CD8-positive, alpha-beta memory T cell (primary cell): ENCODE measurements around the gene ARMC7. TPM values are rescaled to one million over a fixed set of nuclear protein-coding genes. Genes with fewer than 3 reads are reported as not detected.
A peak's percentile ranks its signal among the peaks of the same experiment; 100 is the strongest.
"Not testable (repeated sequence)": the region's sequence is repeated elsewhere in the genome, so short reads cannot be mapped to it uniquely, and the experiment has no call there.

Source experiments
- CTCF ChIA-PET: fragments of 350-600 bp; sonication (Branson Sonifier 250); formaldehyde crosslinking; loops from one replicate; lab custom pipeline; 2021; ENCODE audit warnings: antibody characterized with exemption; lab: Charles Lee
- POLR2A ChIA-PET: fragments of 350-600 bp; sonication (Branson Sonifier 250); formaldehyde crosslinking; loops from one replicate; lab custom pipeline; 2021; ENCODE audit warnings: antibody characterized with exemption; lab: Charles Lee
- DNase-seq, 5 donors: peaks; one replicate each; pipeline versions ENCODE4 v3.0.0 to v3.0.0-alpha.2; 2020 to 2022; ENCODE audit warnings: mixed read lengths in 1 of 5
- H3K27ac ChIP-seq: one replicate; pipeline ENCODE4 v1.7.0; 2013; ENCODE audit warnings: low read depth, mild to moderate bottlenecking, low read length, moderate library complexity
- H3K27me3 ChIP-seq: 2 replicates; pipeline ENCODE4 v1.7.0; 2013; ENCODE audit warnings: low read length, mild to moderate bottlenecking; ENCODE audit not compliant: insufficient read depth, poor library complexity, severe bottlenecking
- H3K36me3 ChIP-seq: 2 replicates; pipeline ENCODE4 v1.7.0; 2013; ENCODE audit warnings: mild to moderate bottlenecking, low read length, moderate library complexity; ENCODE audit not compliant: insufficient read depth
- H3K4me1 ChIP-seq: 2 replicates; pipeline ENCODE4 v1.7.0; 2013; ENCODE audit warnings: mild to moderate bottlenecking, low read length, moderate library complexity; ENCODE audit not compliant: insufficient read depth
- H3K4me3 ChIP-seq: 2 replicates; pipeline ENCODE4 v1.7.0; 2013; ENCODE audit warnings: mild to moderate bottlenecking, low read length
- H3K9me3 ChIP-seq: 2 replicates; pipeline ENCODE4 v1.7.0; 2013; ENCODE audit warnings: mild to moderate bottlenecking, low read length
- H3K27ac Mint-ChIP-seq, 8 donors: one replicate each; pipeline ENCODE4 v1.8.0; 2020 to 2021; ENCODE audit warnings: mixed read lengths in 8 of 8, mild to moderate bottlenecking in 6 of 8, inconsistent platforms in 3 of 8, moderate library complexity in 3 of 8
- H3K27me3 Mint-ChIP-seq, 2 donors: one replicate each; pipeline ENCODE4 v1.8.0; 2020 to 2021; ENCODE audit warnings: mixed read lengths in 2 of 2, mild to moderate bottlenecking in 1 of 2, moderate library complexity in 1 of 2
- H3K36me3 Mint-ChIP-seq, 3 donors: one replicate each; pipeline ENCODE4 v1.8.0; 2020 to 2021; ENCODE audit warnings: mixed read lengths in 3 of 3, inconsistent platforms in 1 of 3, mild to moderate bottlenecking in 1 of 3
- H3K4me1 Mint-ChIP-seq, 3 donors: one replicate each; pipeline ENCODE4 v1.8.0; 2020 to 2021; ENCODE audit warnings: mixed read lengths in 3 of 3, inconsistent platforms in 1 of 3, mild to moderate bottlenecking in 1 of 3
- H3K4me3 Mint-ChIP-seq, 7 donors: one replicate each; pipeline ENCODE4 v1.8.0; 2020 to 2021; ENCODE audit warnings: mixed read lengths in 7 of 7, mild to moderate bottlenecking in 6 of 7, moderate library complexity in 4 of 7, inconsistent platforms in 2 of 7
- H3K9me3 Mint-ChIP-seq, 5 donors: one replicate each; pipeline ENCODE4 v1.8.0; 2020 to 2022; ENCODE audit warnings: mixed read lengths in 5 of 5, mild to moderate bottlenecking in 3 of 5, moderate library complexity in 2 of 5, inconsistent platforms in 1 of 5
- polyA plus RNA-seq: library from polyadenylated mRNA; unstranded; fragments of 300-500 nt; fragmentation: Illumina TruSeq; gene quantifications from one replicate; pipeline ENCODE4 v1.2.3, GENCODE V29; 2021
- total RNA-seq, 2 experiments: library from RNA; stranded (reverse); gene quantifications; one replicate each; pipeline ENCODE4 v1.2.3, GENCODE V29; 2021

Gene ARMC7
- total and polyA plus RNA-seq, 3 experiments from 2014 or later, result 4.0 to 15.9 (median 15.2) TPM

- Mint-ChIP-seq H3K4me1 (peaks cover 7 to 15% (median 11%) of the 10 kb centered on the region in 3 donors), H3K27ac (peak overlapping the region; percentile 56 to 93 (median 84)), H3K36me3 (peaks cover 0 to 28% (median 3%) of the 10 kb centered on the region in 3 donors), H3K4me3 (peak overlapping the region; percentile 84 to 92 (median 89))
- CTCF ChIA-PET, result interaction anchor here (0.6 to 12.6 kb wide), 10 partner anchors 9 to 171 kb away, joined by 3 to 151 read pairs (median 5); partner anchors contain the start of gene ARMC7
- H3K4me1 ChIP-seq, H3K27me3 Mint-ChIP-seq, H3K9me3 Mint-ChIP-seq, H3K36me3 ChIP-seq, H3K9me3 ChIP-seq, H3K27me3 ChIP-seq, DNase-seq: not testable (repeated sequence)
- H3K27ac ChIP-seq, result peak overlapping the region; percentile 67
- peak overlapping the region; percentile 52 for H3K4me3 ChIP-seq
- POLR2A ChIA-PET, result interaction anchor here (0.6 to 3.1 kb wide), 11 partner anchors 8 to 383 kb away, joined by 3 to 12 read pairs (median 4); partner anchors contain the start of genes ARMC7 and MIF4GD
Observed at GRCh38 chr17:75132018-75133000, 22.5 kb downstream of the ARMC7 start.

DNA sequence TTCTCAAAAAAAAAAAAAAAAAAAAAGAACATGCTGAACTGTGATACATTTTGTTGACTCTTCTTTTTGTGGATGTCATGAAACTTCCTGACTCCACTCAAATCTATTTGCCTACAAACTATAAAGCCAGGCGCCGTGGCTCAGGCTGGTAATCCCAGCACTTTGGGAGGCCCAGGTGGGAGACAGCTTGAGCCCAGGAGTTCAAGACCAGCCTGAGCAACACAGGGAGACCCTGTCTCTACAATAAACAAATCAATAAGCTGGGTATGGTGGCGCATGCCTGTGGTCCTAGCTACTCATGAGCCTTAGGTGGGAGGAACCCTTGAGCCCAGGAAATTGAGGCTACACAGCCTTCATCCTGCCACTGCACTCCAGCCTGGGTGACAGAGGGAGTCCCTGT lies 23.2 kb downstream of the ARMC7 start:
- Histone ChIP-seq H3K27me3 (no peaks in the 10 kb centered on the region), H3K9me3 (no peaks in the 10 kb centered on the region), H3K4me1 (peaks cover 10% of the 10 kb centered on the region), H3K27ac (no peak overlapping the region), H3K36me3 (peaks cover 8% of the 10 kb centered on the region), H3K4me3 (no peak overlapping the region)
- H3K36me3 Mint-ChIP-seq, result peaks cover 0 to 28% (median 3%) of the 10 kb centered on the region in 3 donors
- peaks cover 0 to under 1% of the 10 kb centered on the region in 2 donors for H3K27me3 Mint-ChIP-seq
- H3K4me3 Mint-ChIP-seq, result peak overlapping the region in 5 of 7 donors; percentile 54 to 89 (median 88)
- peak overlapping the region in 1 of 8 donors; percentile 43 for H3K27ac Mint-ChIP-seq
- ChIA-PET POLR2A (interaction anchor here (0.7 to 3.1 kb wide), 5 partner anchors 9 to 60 kb away, joined by 3 to 12 read pairs (median 8); partner anchors contain the start of gene ARMC7), CTCF (interaction anchor here (0.6 to 12.6 kb wide), 4 partner anchors 10 to 172 kb away, joined by 3 to 151 read pairs (median 15); partner anchors contain the start of gene ARMC7)
- no peaks in the 10 kb centered on the region for H3K9me3 Mint-ChIP-seq
- no peak for DNase-seq
- H3K4me1 Mint-ChIP-seq, result peaks cover 7 to 15% (median 11%) of the 10 kb centered on the region in 3 donors

DNA sequence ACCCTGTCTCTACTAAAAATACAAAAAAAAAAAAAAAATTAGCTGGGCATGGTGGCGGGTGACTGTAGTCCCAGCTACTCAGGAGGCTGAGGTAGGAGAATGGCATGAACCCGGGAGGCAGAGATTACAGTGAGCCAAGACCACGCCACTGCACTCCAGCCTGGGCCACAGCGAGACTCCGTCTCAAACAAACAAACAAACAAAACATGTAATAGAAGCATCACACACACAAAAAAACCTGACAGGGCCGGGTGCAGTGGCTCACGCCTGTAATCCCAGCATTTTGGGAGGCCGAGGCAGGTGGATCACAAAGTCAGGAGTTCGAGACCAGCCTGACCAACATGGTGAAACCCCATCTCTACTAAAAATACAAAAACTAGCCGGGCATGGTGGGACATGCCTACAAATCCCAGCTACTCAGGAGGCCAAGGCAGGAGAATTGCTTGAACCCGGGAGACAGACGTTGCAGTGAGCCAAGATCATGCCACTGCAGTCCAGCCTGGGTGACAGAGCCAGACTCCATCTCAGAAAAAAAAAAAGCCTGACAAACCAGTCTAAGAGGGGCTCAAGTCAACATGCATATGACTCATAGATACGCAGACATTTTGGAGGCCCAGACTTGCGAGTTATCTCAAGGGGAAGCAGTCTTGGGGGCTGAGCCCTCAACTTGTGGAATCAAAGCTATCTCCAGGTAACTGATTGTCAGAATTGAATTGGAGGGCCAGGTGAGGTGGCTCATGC lies 24.0 kb downstream of the ARMC7 start:
- not testable (repeated sequence) for H3K4me3 ChIP-seq, H3K9me3 Mint-ChIP-seq, H3K27ac ChIP-seq, H3K27me3 ChIP-seq, H3K36me3 ChIP-seq, H3K4me1 ChIP-seq, H3K9me3 ChIP-seq, DNase-seq, H3K27me3 Mint-ChIP-seq
- ChIA-PET POLR2A (interaction anchor here (0.7 to 1.3 kb wide), 2 partner anchors 9 to 10 kb away, joined by 3 read pairs; no protein-coding TSS in a partner anchor), CTCF (interaction anchor here (1.6 to 4.0 kb wide), 2 partner anchors 19 to 38 kb away, joined by 6 to 19 read pairs; no protein-coding TSS in a partner anchor)
- peak overlapping the region in 3 of 7 donors; percentile 22 to 65 (median 60) for H3K4me3 Mint-ChIP-seq
- H3K27ac Mint-ChIP-seq, result peak overlapping the region in 1 of 8 donors; percentile 90
- peaks cover 7 to 15% (median 11%) of the 10 kb centered on the region in 3 donors for H3K4me1 Mint-ChIP-seq
- H3K36me3 Mint-ChIP-seq, result peaks cover 0 to 24% (median 3%) of the 10 kb centered on the region in 3 donors

GRCh38 chr17:75135452-75135851 lies 25.7 kb downstream of the ARMC7 start:
- Mint-ChIP-seq H3K4me3 (peak overlapping the region in 1 of 7 donors; percentile 53), H3K9me3 (no peaks in the 10 kb centered on the region), H3K27me3 (peaks cover 0 to 1% of the 10 kb centered on the region in 2 donors), H3K4me1 (peaks cover 8 to 12% (median 9%) of the 10 kb centered on the region in 3 donors), H3K36me3 (peaks cover 0 to 20% (median 1%) of the 10 kb centered on the region in 3 donors), H3K27ac (peak overlapping the region in 4 of 8 donors; percentile 19 to 81 (median 70))
- ChIA-PET CTCF (interaction anchor here (1.2 kb wide), 1 partner anchor 173 kb away, joined by 4 read pairs; no protein-coding TSS in a partner anchor), POLR2A (no interaction called here)
- Histone ChIP-seq H3K4me3 (no peak overlapping the region), H3K27me3 (no peaks in the 10 kb centered on the region), H3K36me3 (no peaks in the 10 kb centered on the region), H3K27ac (no peak overlapping the region), H3K4me1 (peaks cover 7% of the 10 kb centered on the region), H3K9me3 (no peaks in the 10 kb centered on the region)
- DNase-seq, result no peak

GRCh38 chr17:75135946-75136345 lies 26.2 kb downstream of the ARMC7 start:
- no peak overlapping the region for H3K27ac ChIP-seq
- H3K4me3 ChIP-seq, result no peak overlapping the region
- Mint-ChIP-seq H3K27me3 (peaks cover 0 to 1% of the 10 kb centered on the region in 2 donors), H3K27ac (peak overlapping the region in 3 of 8 donors; percentile 19 to 66 (median 61)), H3K4me1 (peaks cover 7 to 13% (median 9%) of the 10 kb centered on the region in 3 donors), H3K9me3 (no peaks in the 10 kb centered on the region), H3K4me3 (peak overlapping the region in 1 of 7 donors; percentile 55), H3K36me3 (peaks cover 0 to 18% (median 2%) of the 10 kb centered on the region in 3 donors)
- ChIA-PET CTCF (interaction anchor here (0.9 to 1.2 kb wide), 2 partner anchors 22 to 174 kb away, joined by 3 to 4 read pairs; no protein-coding TSS in a partner anchor), POLR2A (no interaction called here)
- no peak for DNase-seq
- H3K4me1 ChIP-seq, result peaks cover 7% of the 10 kb centered on the region
- H3K27me3 ChIP-seq, result no peaks in the 10 kb centered on the region
- H3K36me3 ChIP-seq, result no peaks in the 10 kb centered on the region
- H3K9me3 ChIP-seq, result no peaks in the 10 kb centered on the region

DNA sequence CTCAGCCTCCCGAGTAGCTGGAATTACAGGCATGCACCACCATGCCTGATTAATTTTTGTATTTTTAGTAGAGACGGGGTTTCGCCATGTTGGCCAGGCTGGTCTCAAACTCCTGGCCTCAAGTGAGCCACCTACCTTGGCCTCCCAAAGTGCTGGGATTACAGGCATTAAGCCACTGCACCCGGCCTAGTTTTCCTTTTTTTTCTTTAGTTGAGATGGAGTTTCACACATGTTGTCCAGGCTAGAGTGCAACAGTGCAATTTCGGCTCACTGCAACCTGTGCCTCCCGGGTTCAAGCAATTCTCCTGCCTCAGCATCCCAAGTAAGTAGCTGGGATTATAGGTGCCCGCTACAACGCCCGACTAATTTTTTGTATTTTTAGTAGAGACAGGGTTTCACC lies 28.0 kb downstream of the ARMC7 start:
- DNase-seq, H3K27ac ChIP-seq, H3K27me3 Mint-ChIP-seq, H3K9me3 Mint-ChIP-seq, H3K36me3 ChIP-seq, H3K4me3 Mint-ChIP-seq, H3K9me3 ChIP-seq, CTCF ChIA-PET, H3K27me3 ChIP-seq, H3K4me3 ChIP-seq: not testable (repeated sequence)
- Mint-ChIP-seq H3K4me1 (peaks cover 10 to 18% (median 12%) of the 10 kb centered on the region in 3 donors), H3K27ac (peak overlapping the region in 1 of 8 donors; percentile 47), H3K36me3 (peaks cover 0 to 26% (median 4%) of the 10 kb centered on the region in 3 donors)
- peaks cover 15% of the 10 kb centered on the region for H3K4me1 ChIP-seq
- POLR2A ChIA-PET, result interaction anchor here (0.7 kb wide), 1 partner anchor 32 kb away, joined by 3 read pairs; no protein-coding TSS in a partner anchor

DNA sequence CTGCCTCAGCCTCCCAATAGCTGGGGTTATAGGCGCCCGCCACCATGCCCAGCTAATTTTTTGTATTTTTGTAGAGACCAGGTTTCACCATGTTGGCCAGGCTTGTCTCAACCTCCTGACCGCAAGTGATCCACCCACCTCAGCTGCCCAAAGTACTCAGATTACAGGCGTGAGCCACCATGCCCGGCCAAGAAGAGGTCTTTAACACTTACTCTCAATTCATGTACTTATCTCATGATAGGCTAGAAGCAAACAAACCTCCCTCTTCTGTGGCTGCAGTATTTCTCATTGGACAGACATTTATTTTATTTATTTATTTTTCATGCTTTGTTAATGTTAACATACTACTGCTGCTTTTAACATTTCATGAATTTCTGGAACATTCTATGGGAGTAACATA lies 28.8 kb downstream of the ARMC7 start:
- H3K27ac ChIP-seq, result no peak overlapping the region
- no peak for DNase-seq
- ChIA-PET CTCF (no interaction called here), POLR2A (no interaction called here)
- Mint-ChIP-seq H3K4me1 (peaks cover 10 to 18% (median 12%) of the 10 kb centered on the region in 3 donors), H3K36me3 (peaks cover 0 to 29% (median 4%) of the 10 kb centered on the region in 3 donors), H3K9me3 (no peaks in the 10 kb centered on the region), H3K27me3 (peaks cover 0 to 1% of the 10 kb centered on the region in 2 donors), H3K27ac (peak overlapping the region in 1 of 8 donors; percentile 66), H3K4me3 (no peak overlapping the region)
- no peaks in the 10 kb centered on the region for H3K27me3 ChIP-seq
- peaks cover 15% of the 10 kb centered on the region for H3K4me1 ChIP-seq
- H3K36me3 ChIP-seq, result no peaks in the 10 kb centered on the region
- no peaks in the 10 kb centered on the region for H3K9me3 ChIP-seq
- H3K4me3 ChIP-seq, result no peak overlapping the region
